Upper lobe of left lung (tissue), 6 donors: ENCODE data around the gene GPATCH2. TPM values are rescaled to one million over a fixed set of nuclear protein-coding genes. Genes with fewer than 3 reads are reported as not detected.

Experiments used
- ATAC-seq, 2 donors: fragments of 200-7000 bp; cut with Tn5 transposase; one replicate each; pipeline ENCODE4 v1.9.1; 2022; ENCODE audit warnings: mild to moderate bottlenecking in 2 of 2, moderate library complexity in 2 of 2; ENCODE audit not compliant: low FRiP score in 2 of 2
- DNase-seq, 2 donors: peaks; one replicate each; pipeline ENCODE4 v3.0.0-alpha.2; 2019 to 2020
- H3K27ac ChIP-seq, 4 donors: fragments of 200-600 bp; sonication (generic); one replicate each; pipeline ENCODE4 v1.5.1; 2016 to 2019
- H3K27me3 ChIP-seq, 4 donors: fragments of 200-600 bp; sonication (generic); one replicate each; pipeline ENCODE4 v1.5.1; 2017 to 2019
- H3K36me3 ChIP-seq, 4 donors: fragments of 200-600 bp; sonication (generic); one replicate each; pipeline ENCODE4 v1.5.1; 2016 to 2019
- H3K4me1 ChIP-seq, 4 donors: fragments of 200-600 bp; sonication (generic); one replicate each; pipeline ENCODE4 v1.5.1; 2018 to 2019
- H3K4me3 ChIP-seq, 4 donors: fragments of 200-600 bp; sonication (generic); one replicate each; pipeline ENCODE4 v1.5.1; 2017 to 2019; ENCODE audit warnings: mild to moderate bottlenecking in 2 of 4, moderate library complexity in 1 of 4
- H3K9me3 ChIP-seq, 4 donors: fragments of 200-600 bp; sonication (generic); one replicate each; pipeline ENCODE4 v1.5.1; 2018 to 2019
- EP300 ChIP-seq, 4 donors: sonication (generic); formaldehyde crosslinking; IDR thresholded peaks; one replicate each; pipeline ENCODE4 v1.5.1; 2017; ENCODE audit warnings: antibody characterized with exemption in 4 of 4, control low read depth in 2 of 4
- POLR2A ChIP-seq, 4 donors: fragments of 450-650 bp; IDR thresholded peaks; one replicate each; pipeline ENCODE4 v1.5.1; 2016 to 2017; ENCODE audit warnings: antibody characterized with exemption in 4 of 4, mild to moderate bottlenecking in 2 of 4
- POLR2AphosphoS5 ChIP-seq, 2 donors: sonication (generic); formaldehyde crosslinking; IDR thresholded peaks; one replicate each; pipeline ENCODE4 v1.5.1; 2017; ENCODE audit warnings: antibody characterized with exemption in 2 of 2
- WGBS, 2 donors: methylation state at CpG; one replicate each; pipeline ENCODE4 v1.1.5; 2017 to 2018; 5-methylcytosine and 5-hydroxymethylcytosine counted together
- total RNA-seq, 6 donors: library from RNA; depleted of rRNA in 4 of 6; stranded (reverse); fragments of >200 nt in 4 of 6; gene quantifications; one replicate each; pipeline versions ENCODE4 v1.1.0 to v1.2.1, GENCODE V29; 2016 to 2021
- TF ChIP-seq, protein P1 (sequence below), 6 experiments: fragments of 450-650 bp in 4 of 6; fragments of 200-600 bp in 2 of 6; sonication (generic) in 2 of 6; IDR thresholded peaks; one replicate each; pipeline ENCODE4 v1.5.1; 2016 to 2019; ENCODE audit warnings: antibody characterized with exemption in 6 of 6
- donor health status: DM: no; HTN: no; CAD: no; lungs with moderate emphysema.
- donor health status: DM: no; HTN: yes; CAD: no; lungs with severe emphysema.

The GPATCH2 gene
- total RNA-seq, 6 donors from 2014 or later: 9.1 to 22.4 (median 15.1) TPM

DNA sequence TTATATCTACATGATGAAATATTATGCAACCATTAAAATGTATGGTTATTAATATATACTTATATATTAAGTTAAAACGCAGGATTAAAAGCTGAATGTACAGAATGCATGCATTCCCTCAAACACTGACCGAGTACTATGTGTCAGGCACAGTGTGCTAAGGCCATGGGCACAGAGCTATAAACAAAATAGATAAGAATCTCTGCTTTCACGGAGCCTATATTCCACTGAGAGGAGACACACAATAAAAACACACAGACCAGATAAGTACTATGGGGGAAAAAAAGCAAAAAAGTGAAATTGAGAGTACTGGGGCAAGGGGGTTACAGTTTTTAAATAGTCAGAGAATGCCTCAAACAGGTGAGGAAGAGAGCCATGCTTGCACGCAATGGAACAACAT is 62.7 kb downstream of the GPATCH2 start:
- WGBS, 2 donors: 88 to 91% methylated on average over 4 of the region's 4 CpGs
- no peak for ATAC-seq
- no peaks in the 10 kb centered on the region for H3K4me1 ChIP-seq

DNA sequence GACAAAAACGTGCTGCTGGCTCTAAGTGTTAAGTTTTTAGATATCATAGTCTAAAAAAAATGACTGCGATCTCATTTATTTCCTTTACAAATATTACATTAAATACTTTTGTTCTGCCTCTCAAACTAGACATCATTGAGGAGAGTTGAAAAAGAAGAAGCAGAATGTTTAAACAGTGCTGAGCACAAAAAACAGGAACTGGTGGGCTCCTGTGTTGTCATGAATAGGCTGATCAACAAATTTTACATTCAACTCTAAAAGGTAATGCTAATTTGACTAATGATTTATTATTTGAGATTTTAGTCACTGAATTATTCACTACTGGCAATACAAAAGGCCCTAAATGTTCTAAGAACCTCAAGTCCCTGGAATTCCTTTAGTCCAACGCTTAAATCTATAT is 66.1 kb downstream of the GPATCH2 start:
- Histone ChIP-seq H3K36me3 (no peaks in the 10 kb centered on the region), H3K9me3 (no peaks in the 10 kb centered on the region), H3K4me1 (no peaks in the 10 kb centered on the region), H3K27me3 (no peaks in the 10 kb centered on the region), H3K4me3 (no peak overlapping the region), H3K27ac (no peak overlapping the region)
- no peak for ATAC-seq
- 91 to 94% methylated on average over 3 of the region's 3 CpGs for WGBS, 2 donors
- TF ChIP-seq, protein P1, sequence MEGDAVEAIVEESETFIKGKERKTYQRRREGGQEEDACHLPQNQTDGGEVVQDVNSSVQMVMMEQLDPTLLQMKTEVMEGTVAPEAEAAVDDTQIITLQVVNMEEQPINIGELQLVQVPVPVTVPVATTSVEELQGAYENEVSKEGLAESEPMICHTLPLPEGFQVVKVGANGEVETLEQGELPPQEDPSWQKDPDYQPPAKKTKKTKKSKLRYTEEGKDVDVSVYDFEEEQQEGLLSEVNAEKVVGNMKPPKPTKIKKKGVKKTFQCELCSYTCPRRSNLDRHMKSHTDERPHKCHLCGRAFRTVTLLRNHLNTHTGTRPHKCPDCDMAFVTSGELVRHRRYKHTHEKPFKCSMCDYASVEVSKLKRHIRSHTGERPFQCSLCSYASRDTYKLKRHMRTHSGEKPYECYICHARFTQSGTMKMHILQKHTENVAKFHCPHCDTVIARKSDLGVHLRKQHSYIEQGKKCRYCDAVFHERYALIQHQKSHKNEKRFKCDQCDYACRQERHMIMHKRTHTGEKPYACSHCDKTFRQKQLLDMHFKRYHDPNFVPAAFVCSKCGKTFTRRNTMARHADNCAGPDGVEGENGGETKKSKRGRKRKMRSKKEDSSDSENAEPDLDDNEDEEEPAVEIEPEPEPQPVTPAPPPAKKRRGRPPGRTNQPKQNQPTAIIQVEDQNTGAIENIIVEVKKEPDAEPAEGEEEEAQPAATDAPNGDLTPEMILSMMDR (IDR thresholded peaks at IDR 0.05): no peak
- TF ChIP-seq POLR2AphosphoS5 (IDR thresholded peaks at IDR 0.05): no peak
- TF ChIP-seq POLR2A (IDR thresholded peaks at IDR 0.05): no peak
- no peak for TF ChIP-seq EP300 (IDR thresholded peaks at IDR 0.05)
- no peak for DNase-seq

More for the DNA sequence above, 62.7 kb downstream of the GPATCH2 start:
- Histone ChIP-seq H3K9me3 (no peaks in the 10 kb centered on the region), H3K36me3 (no peaks in the 10 kb centered on the region), H3K27ac (no peak overlapping the region), H3K4me3 (no peak overlapping the region), H3K27me3 (no peaks in the 10 kb centered on the region)
- TF ChIP-seq, protein P1 (IDR thresholded peaks at IDR 0.05): no peak
- no peak for TF ChIP-seq EP300 (IDR thresholded peaks at IDR 0.05)
- TF ChIP-seq POLR2AphosphoS5 (IDR thresholded peaks at IDR 0.05): no peak
- TF ChIP-seq POLR2A (IDR thresholded peaks at IDR 0.05): no peak
- DNase-seq: no peak

DNA sequence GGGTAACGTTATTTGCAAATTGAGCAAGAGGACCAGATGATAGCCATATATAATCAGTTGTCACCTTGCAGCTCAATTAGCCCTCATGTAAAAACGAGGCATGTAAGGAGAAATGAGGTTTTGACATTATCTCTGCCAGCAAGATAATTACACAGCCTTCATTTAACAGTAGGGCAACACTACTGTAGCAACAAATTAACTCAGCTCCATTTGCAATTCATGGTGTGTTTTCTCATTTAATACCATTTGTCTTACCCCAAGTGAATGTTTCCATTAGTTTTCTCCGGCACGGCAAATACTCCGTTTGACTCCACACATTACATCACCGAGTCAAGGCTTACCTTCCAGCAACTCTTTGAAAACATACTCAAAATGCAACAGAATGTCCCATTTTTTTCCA is 66.7 kb downstream of the GPATCH2 start:
- no peak for DNase-seq

DNA sequence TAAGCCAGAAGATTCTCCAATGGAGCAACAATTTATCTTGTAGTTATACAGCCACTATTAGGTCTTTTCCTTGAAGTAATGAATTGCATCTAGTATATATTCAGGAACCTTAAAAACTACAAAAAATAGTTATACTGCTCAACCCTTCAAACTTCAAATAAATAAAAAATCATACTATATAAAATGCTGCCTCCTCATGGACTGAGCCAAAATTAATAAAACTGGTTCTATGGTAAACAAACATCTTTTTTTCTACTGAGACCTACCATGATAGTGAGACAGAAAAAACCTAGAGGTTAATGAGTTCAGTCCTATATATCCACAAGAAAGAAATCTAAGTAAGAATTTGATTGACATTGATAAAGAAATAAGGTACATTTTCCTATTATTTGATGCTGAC is 67.7 kb downstream of the GPATCH2 start:
- Histone ChIP-seq H3K27me3 (no peaks in the 10 kb centered on the region), H3K4me3 (no peak overlapping the region), H3K9me3 (no peaks in the 10 kb centered on the region), H3K4me1 (no peaks in the 10 kb centered on the region), H3K36me3 (no peaks in the 10 kb centered on the region), H3K27ac (no peak overlapping the region)
- no peak for TF ChIP-seq POLR2AphosphoS5 (IDR thresholded peaks at IDR 0.05)
- no peak for TF ChIP-seq POLR2A (IDR thresholded peaks at IDR 0.05)
- no peak for TF ChIP-seq EP300 (IDR thresholded peaks at IDR 0.05)
- TF ChIP-seq, protein P1 (IDR thresholded peaks at IDR 0.05): no peak
- ATAC-seq: no peak
- no peak for DNase-seq

More for the DNA sequence above, 66.7 kb downstream of the GPATCH2 start:
- no peak overlapping the region for H3K4me3 ChIP-seq
- no peaks in the 10 kb centered on the region for H3K4me1 ChIP-seq
- WGBS, 2 donors: 81 to 86% methylated on average over 6 of the region's 6 CpGs
- H3K27ac ChIP-seq: no peak overlapping the region
- H3K9me3 ChIP-seq: no peaks in the 10 kb centered on the region
- TF ChIP-seq POLR2AphosphoS5 (IDR thresholded peaks at IDR 0.05) (no peak), EP300 (IDR thresholded peaks at IDR 0.05) (no peak)
- TF ChIP-seq, protein P1 (IDR thresholded peaks at IDR 0.05): no peak
- no peak for ATAC-seq
- no peaks in the 10 kb centered on the region for H3K27me3 ChIP-seq
- H3K36me3 ChIP-seq: no peaks in the 10 kb centered on the region

DNA sequence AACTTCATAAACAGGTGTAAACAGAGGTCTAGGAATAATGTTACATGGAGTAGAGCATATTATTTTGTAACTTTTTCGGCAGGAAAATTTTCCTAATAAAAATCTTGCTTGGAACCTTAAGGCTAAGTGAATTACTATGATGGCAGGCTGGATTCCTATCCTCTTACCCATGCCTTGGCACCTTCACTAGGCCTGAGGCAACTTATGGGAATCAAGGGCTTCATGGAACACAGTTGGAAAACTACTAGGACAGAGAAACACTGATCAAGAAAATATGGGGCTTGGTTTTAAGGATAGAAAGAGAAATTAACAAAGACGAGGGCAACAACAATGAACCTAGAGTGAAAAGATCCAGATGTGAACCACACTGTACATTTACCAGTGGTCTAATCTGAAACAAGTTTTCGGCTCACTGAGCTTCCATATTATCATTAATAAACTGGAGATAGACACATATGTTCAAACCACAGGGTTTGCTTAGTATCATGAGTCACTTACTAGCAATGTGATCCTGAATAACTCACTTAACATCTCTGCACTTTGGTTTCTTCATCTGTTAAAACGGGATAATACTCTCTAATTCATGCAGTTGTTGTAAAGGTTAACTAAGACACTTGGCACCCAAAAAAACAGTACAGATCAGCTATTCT is 68.5 kb downstream of the GPATCH2 start:
- no peaks in the 10 kb centered on the region for H3K4me1 ChIP-seq
- WGBS, 2 donors: 90 to 91% methylated on average over 4 of the region's 4 CpGs
- no peaks in the 10 kb centered on the region for H3K27me3 ChIP-seq
- no peak overlapping the region for H3K4me3 ChIP-seq
- H3K27ac ChIP-seq: no peak overlapping the region
- TF ChIP-seq EP300 (IDR thresholded peaks at IDR 0.05): no peak
- TF ChIP-seq, protein P1 (IDR thresholded peaks at IDR 0.05): no peak
- TF ChIP-seq POLR2AphosphoS5 (IDR thresholded peaks at IDR 0.05): no peak
- TF ChIP-seq POLR2A (IDR thresholded peaks at IDR 0.05): no peak
- DNase-seq (no peak), ATAC-seq (no peak)
- no peaks in the 10 kb centered on the region for H3K9me3 ChIP-seq
- H3K36me3 ChIP-seq: no peaks in the 10 kb centered on the region
